ENCODE measurements around the gene INPP5A. TPM values are rescaled to one million over a fixed set of nuclear protein-coding genes. Genes with fewer than 3 reads are reported as not detected.

The INPP5A gene
- total RNA-seq, 6 donors from 2014 or later, result 28.6 to 81.7 (median 44.8) TPM

DNA sequence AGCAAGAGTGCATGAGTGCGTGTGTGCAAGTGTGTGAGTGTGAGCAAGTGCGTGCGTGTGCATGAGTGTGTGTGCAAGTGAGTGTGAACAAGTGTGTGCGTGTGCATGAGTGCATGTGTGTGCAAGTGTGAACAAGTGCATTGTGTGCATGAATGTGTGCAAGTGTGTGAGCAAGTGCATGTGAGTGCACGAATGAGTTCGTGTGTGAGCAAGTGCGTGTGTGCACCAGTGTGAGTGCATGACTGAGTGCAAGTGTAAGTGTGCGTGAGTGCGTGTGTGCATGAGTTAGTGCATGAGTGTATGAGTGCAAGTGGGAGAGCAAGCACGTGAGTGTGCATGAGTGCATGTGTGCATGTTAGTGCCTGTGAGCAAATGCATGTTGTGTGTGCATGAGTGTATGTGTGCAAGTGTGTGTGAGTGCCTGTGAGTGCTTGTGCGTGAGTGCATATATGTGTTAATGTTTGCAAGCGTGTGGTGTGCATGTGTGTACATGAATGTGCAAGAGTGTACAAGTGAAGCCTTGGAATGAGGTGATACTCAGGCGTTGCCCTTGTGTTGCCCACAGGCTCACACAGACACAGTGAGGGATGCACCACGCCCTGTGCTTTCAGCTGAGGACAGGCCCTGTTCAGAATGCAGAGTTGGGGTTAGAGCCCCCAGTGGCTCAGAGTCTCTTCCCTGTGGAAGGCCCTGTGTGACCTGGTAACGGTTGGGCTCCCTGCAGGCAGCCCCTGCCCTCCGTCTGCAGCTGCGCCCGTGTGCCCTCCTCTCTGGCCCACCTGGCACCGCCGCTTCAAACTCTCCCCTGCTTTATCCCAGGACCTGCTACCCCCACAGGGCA is 151.2 kb downstream of the INPP5A start:
- Histone ChIP-seq H3K27me3 (no peaks in the 10 kb centered on the region), H3K4me3 (no peak overlapping the region), H3K27ac (no peak overlapping the region), H3K9me3 (no peaks in the 10 kb centered on the region), H3K36me3 (peaks cover 0 to 18% (median 13%) of the 10 kb centered on the region in 4 donors), H3K4me1 (peaks cover 0 to 25% (median 16%) of the 10 kb centered on the region in 4 donors)
- 97 to 98% methylated on average over 20 of the region's 20 CpGs for WGBS, 2 donors
- ATAC-seq (ENCODE audit: low FRiP score in 2 of 2) (no peak), DNase-seq (no peak)
- TF ChIP-seq EP300 (IDR thresholded peaks at IDR 0.05), result no peak
- TF ChIP-seq POLR2AphosphoS5 (IDR thresholded peaks at IDR 0.05), result no peak

GRCh38 chr10:132689721-132690360 is 152.3 kb downstream of the INPP5A start:
- WGBS, 2 donors, result 92 to 95% methylated on average over 20 to 25 of the region's 25 CpGs
- TF ChIP-seq EP300 (IDR thresholded peaks at IDR 0.05), result no peak
- no peak for TF ChIP-seq POLR2AphosphoS5 (IDR thresholded peaks at IDR 0.05)
- TF ChIP-seq CTCF (IDR thresholded peaks at IDR 0.05), result no peak
- TF ChIP-seq POLR2A (IDR thresholded peaks at IDR 0.05), result no peak
- Histone ChIP-seq H3K36me3 (peaks cover 0 to 18% (median 13%) of the 10 kb centered on the region in 4 donors), H3K9me3 (no peaks in the 10 kb centered on the region), H3K4me1 (peaks cover 0 to 15% (median 8%) of the 10 kb centered on the region in 4 donors), H3K27me3 (no peaks in the 10 kb centered on the region), H3K4me3 (no peak overlapping the region), H3K27ac (no peak overlapping the region)
- ATAC-seq (ENCODE audit: low FRiP score in 2 of 2), result no peak
- peak in 1 of 2 donors; percentile 70 for DNase-seq

DNA sequence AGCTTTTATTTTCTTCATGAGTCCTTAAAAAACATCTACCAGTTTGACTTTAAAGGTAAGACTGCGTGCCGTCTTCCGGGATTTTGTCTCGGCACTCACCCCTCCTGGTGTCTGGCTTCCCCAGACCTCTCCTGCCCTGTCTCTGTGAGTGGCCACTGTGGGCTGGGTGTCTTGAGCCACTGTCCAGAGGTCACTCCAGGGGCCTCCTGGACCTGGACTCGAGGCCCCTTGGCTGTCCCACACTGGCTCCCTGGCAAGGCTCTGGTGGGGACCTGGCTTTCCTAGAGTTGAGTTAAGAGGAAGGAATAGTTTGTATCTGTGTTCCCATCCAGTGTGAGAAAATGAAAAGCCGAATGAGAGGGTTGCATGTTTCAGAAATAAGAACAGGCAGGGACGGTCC is 152.8 kb downstream of the INPP5A start:
- Histone ChIP-seq H3K27me3 (no peaks in the 10 kb centered on the region), H3K9me3 (no peaks in the 10 kb centered on the region), H3K4me3 (no peak overlapping the region), H3K4me1 (peaks cover 0 to 10% (median 5%) of the 10 kb centered on the region in 4 donors), H3K27ac (no peak overlapping the region), H3K36me3 (peaks cover 0 to 18% (median 13%) of the 10 kb centered on the region in 4 donors)
- no peak for DNase-seq
- no peak for ATAC-seq (ENCODE audit: low FRiP score in 2 of 2)
- WGBS, 2 donors, result 95 to 97% methylated on average over 7 of the region's 7 CpGs
- TF ChIP-seq POLR2AphosphoS5 (IDR thresholded peaks at IDR 0.05), result no peak
- TF ChIP-seq CTCF (IDR thresholded peaks at IDR 0.05), result no peak
- no peak for TF ChIP-seq EP300 (IDR thresholded peaks at IDR 0.05)
- no peak for TF ChIP-seq POLR2A (IDR thresholded peaks at IDR 0.05)

- no peak for TF ChIP-seq POLR2A (IDR thresholded peaks at IDR 0.05)
- TF ChIP-seq EP300 (IDR thresholded peaks at IDR 0.05), result no peak
- TF ChIP-seq CTCF (IDR thresholded peaks at IDR 0.05), result no peak
- no peak for TF ChIP-seq POLR2AphosphoS5 (IDR thresholded peaks at IDR 0.05)
- no peak overlapping the region for H3K4me3 ChIP-seq
- DNase-seq, result peak in 1 of 2 donors; percentile 68
- H3K27me3 ChIP-seq, result no peaks in the 10 kb centered on the region
- no peak overlapping the region for H3K27ac ChIP-seq
- H3K4me1 ChIP-seq, result peaks cover 0 to 4% (median under 1%) of the 10 kb centered on the region in 4 donors
- 95 to 97% methylated on average over 54 to 56 of the region's 56 CpGs for WGBS, 2 donors
- H3K36me3 ChIP-seq, result peaks cover 0 to 18% (median 13%) of the 10 kb centered on the region in 4 donors
- H3K9me3 ChIP-seq, result no peaks in the 10 kb centered on the region
- no peak for ATAC-seq (ENCODE audit: low FRiP score in 2 of 2)
These were observed 153.4 kb downstream of the INPP5A start for GRCh38 chr10:132690821-132691610.

All from upper lobe of left lung (tissue), 6 donors.